Endothelial cell of umbilical vein (primary cell): ENCODE data around the gene RFPL4A. TPM values are rescaled to one million over a fixed set of nuclear protein-coding genes. Genes with fewer than 3 reads are reported as not detected.

Experiments
- BruUV-seq: library from RNA; stranded (reverse); fragments of 400-500 nt; replicated peaks from 2 replicates; lab custom pipeline; 2021; lab: Mats Ljungman, UMichigan
- CTCF ChIA-PET: fragments of 300-600, 350-600 bp; sonication (Branson Sonifier 250); formaldehyde crosslinking; loops from one replicate; lab custom pipeline; 2021; ENCODE audit warnings: antibody characterized with exemption, inconsistent platforms; lab: Charles Lee
- POLR2A ChIA-PET: fragments of 300-600, 350-600 bp; sonication (Branson Sonifier 250); formaldehyde crosslinking; loops from one replicate; lab custom pipeline; 2021; ENCODE audit warnings: antibody characterized with exemption, inconsistent platforms; lab: Charles Lee
- DNase-seq: peaks from one replicate; pipeline ENCODE4 v3.0.0-alpha.2; 2011; ENCODE audit warnings: low read depth, low spot score
- FAIRE-seq: peaks from 2 replicates; lab custom pipeline; 2011; peaks lifted over from hg19 to GRCh38; lab: Jason Lieb, UNC
- H2AFZ ChIP-seq: 2 replicates; pipeline ENCODE4 v1.6.0; 2012; ENCODE audit warnings: low read depth, low read length, control low read depth, inconsistent platforms
- H3K27ac ChIP-seq: 2 replicates; pipeline ENCODE4 v1.5.1; 2011; ENCODE audit warnings: low read depth, mild to moderate bottlenecking, control low read depth, low read length, moderate library complexity; ENCODE audit not compliant: insufficient read depth
- H3K27me3 ChIP-seq, 2 experiments: 2 replicates each; pipeline versions ENCODE4 v1.6.0 to v1.6.1; 2011; ENCODE audit warnings: low read length in 2 of 2, mixed read lengths in 1 of 2; ENCODE audit not compliant: control insufficient read depth in 2 of 2, insufficient read depth in 2 of 2
- H3K36me3 ChIP-seq, 2 experiments: 2 replicates in 1 of 2; 3 replicates in 1 of 2; pipeline ENCODE4 v1.5.1; 2011; ENCODE audit warnings: low read length in 2 of 2, mild to moderate bottlenecking in 1 of 2, moderate library complexity in 1 of 2; ENCODE audit not compliant: control insufficient read depth in 2 of 2, insufficient read depth in 2 of 2; ENCODE audit errors: extremely low read depth in 1 of 2
- H3K4me1 ChIP-seq: 3 replicates; pipeline ENCODE4 v1.5.1; 2011; ENCODE audit warnings: mild to moderate bottlenecking, low read length; ENCODE audit not compliant: control insufficient read depth, insufficient read depth; ENCODE audit errors: extremely low read depth
- H3K4me2 ChIP-seq: 2 replicates; pipeline ENCODE4 v1.6.1; 2011; ENCODE audit warnings: low read length, control low read depth, mixed read lengths; ENCODE audit not compliant: insufficient read depth
- H3K4me3 ChIP-seq, 3 experiments: fragments of 200-600 bp in 1 of 3; sonication (generic), shearing (Covaris generic) in 1 of 3; replicated peaks in 1 of 3; 2 replicates each; pipeline ENCODE4 v1.5.1; 2011 to 2016; ENCODE audit warnings: control low read depth in 3 of 3, low read length in 3 of 3, mild to moderate bottlenecking in 2 of 3, inconsistent platforms in 1 of 3, low read depth in 1 of 3, moderate library complexity in 1 of 3; ENCODE audit not compliant: insufficient read depth in 1 of 3
- H3K79me2 ChIP-seq: 2 replicates; pipeline ENCODE4 v1.6.0; 2012; ENCODE audit warnings: low read length, inconsistent platforms; ENCODE audit not compliant: control insufficient read depth, insufficient read depth
- H3K9ac ChIP-seq: replicated peaks from 2 replicates; pipeline ENCODE3; 2011; ENCODE audit warnings: low read length, control low read depth; ENCODE audit not compliant: insufficient read depth; ENCODE audit errors: extremely low read depth
- H3K9me1 ChIP-seq: replicated peaks from 3 replicates; pipeline ENCODE4 v1.6.0; 2011; ENCODE audit warnings: mild to moderate bottlenecking, low read length; ENCODE audit not compliant: control insufficient read depth, insufficient read depth; ENCODE audit errors: extremely low read depth
- H3K9me3 ChIP-seq: replicated peaks from 2 replicates; pipeline ENCODE4 v1.5.1; 2012; ENCODE audit warnings: low read length, inconsistent platforms; ENCODE audit not compliant: control insufficient read depth, insufficient read depth
- H4K20me1 ChIP-seq: replicated peaks from 2 replicates; pipeline ENCODE3; 2011; ENCODE audit warnings: mild to moderate bottlenecking, low read length; ENCODE audit not compliant: control insufficient read depth, insufficient read depth; ENCODE audit errors: extremely low read depth
- CTCF ChIP-seq, 2 donors: IDR thresholded peaks; 1 replicate in 1 of 2; 2 replicates in 1 of 2; pipeline ENCODE4 v1.5.1; 2011; ENCODE audit warnings: low read length in 2 of 2, mild to moderate bottlenecking in 2 of 2, moderate library complexity in 2 of 2, control low read depth in 1 of 2, inconsistent platforms in 1 of 2, low read depth in 1 of 2; ENCODE audit not compliant: insufficient read depth in 1 of 2; ENCODE audit errors: extremely low read depth in 1 of 2
- EZH2 ChIP-seq: IDR thresholded peaks from 2 replicates; pipeline ENCODE4 v1.6.1; 2012; ENCODE audit warnings: borderline replicate concordance, low read depth, mild to moderate bottlenecking, moderate library complexity, low read length, inconsistent platforms; ENCODE audit not compliant: severe bottlenecking
- FOS ChIP-seq: IDR thresholded peaks from 2 replicates; pipeline ENCODE4 v1.6.1; 2011; ENCODE audit warnings: mild to moderate bottlenecking, low read length, moderate library complexity, borderline replicate concordance; ENCODE audit not compliant: insufficient read depth
- GATA2 ChIP-seq: IDR thresholded peaks from 2 replicates; pipeline ENCODE4 v1.7.0; 2011; ENCODE audit warnings: low read depth, mild to moderate bottlenecking, moderate library complexity, mixed read lengths, low read length; ENCODE audit not compliant: insufficient read length, insufficient read depth
- JUN ChIP-seq: IDR thresholded peaks from 2 replicates; pipeline ENCODE4 v1.6.1; 2011; ENCODE audit warnings: borderline replicate concordance, low read depth; ENCODE audit not compliant: insufficient read length, insufficient read depth
- MAX ChIP-seq: IDR thresholded peaks from 2 replicates; pipeline ENCODE4 v1.6.1; 2011; ENCODE audit not compliant: insufficient read depth, insufficient read length
- MYC ChIP-seq: IDR thresholded peaks from one replicate; pipeline ENCODE4 v1.6.1; 2011; ENCODE audit warnings: mild to moderate bottlenecking, low read depth, low read length
- POLR2A ChIP-seq: IDR thresholded peaks from 2 replicates; pipeline ENCODE4 v1.6.1; 2012; ENCODE audit warnings: low read depth, mild to moderate bottlenecking, control low read depth, low read length
- POLR2AphosphoS5 ChIP-seq: IDR thresholded peaks from 2 replicates; pipeline ENCODE4 v1.6.1; 2012; ENCODE audit warnings: low read depth, mild to moderate bottlenecking, control low read depth, low read length, moderate library complexity; ENCODE audit not compliant: insufficient read depth
- dilution Hi-C: fragments of 300-500 bp; cut with MboI; formaldehyde crosslinking; loops from one replicate; pipeline ENCODE4 v1.15.0; 2019; ENCODE audit warnings: low sequenced_read_pairs; ENCODE audit not compliant: extremely low pct_ligation_motif_present
- intact Hi-C: fragments of 100-400 bp; cut with micrococcal nuclease; formaldehyde crosslinking; loops from one replicate; pipeline ENCODE4 v1.10.0; 2022
- polyA plus RNA-seq, 4 experiments: library from polyadenylated mRNA; depleted of rRNA in 3 of 4; stranded (reverse) in 3 of 4; unstranded in 1 of 4; fragments of >200 nt; gene quantifications; 2 replicates each; pipeline versions ENCODE4 v1.2.1 to v1.2.3, GENCODE V29; 2011 to 2012; ENCODE audit warnings: missing spikeins in 1 of 4
- total RNA-seq: library from RNA; stranded (reverse); gene quantifications from 2 replicates; pipeline ENCODE4 v1.2.3, GENCODE V29; 2021

RFPL4A gene
- total and polyA plus RNA-seq, 2 donors (not counting 3 experiments of a cell fraction or from before 2014, with no cell fraction given): not detected

GRCh38 chr19:55809381-55810058, 50.6 kb downstream of the RFPL4A start:
- POLR2A ChIA-PET: no interaction called here
- FAIRE-seq (peak; percentile 47), DNase-seq (peak; percentile 43)
- Histone ChIP-seq H3K4me1 (no peaks in the 10 kb centered on the region), H3K9ac (no peak overlapping the region), H3K36me3 (no peaks in the 10 kb centered on the region), H3K79me2 (no peaks in the 10 kb centered on the region), H3K27me3 (no peaks in the 10 kb centered on the region), H3K4me2 (no peak overlapping the region), H3K27ac (no peak overlapping the region), H2AFZ (peak overlapping the region; percentile 19), H4K20me1 (no peaks in the 10 kb centered on the region), H3K4me3 (no peak overlapping the region), H3K9me1 (no peaks in the 10 kb centered on the region), H3K9me3 (peaks cover 2% of the 10 kb centered on the region)
- CTCF ChIA-PET: interaction anchor here (0.7 to 6.8 kb wide), 7 partner anchors 106 to 668 kb away, joined by 3 to 86 read pairs (median 4); partner anchors contain the start of gene ZNF784
- no TSS peak for BruUV-seq
- dilution Hi-C loops: no loop called here
- intact Hi-C loops: no loop called here
- TF ChIP-seq GATA2: no peak
- no peak for TF ChIP-seq POLR2AphosphoS5
- no peak for TF ChIP-seq FOS
- no peak for TF ChIP-seq EZH2
- no peak for TF ChIP-seq JUN
- no peak for TF ChIP-seq POLR2A
- peak; percentile 43 for TF ChIP-seq MAX
- peak; percentile 36 to 42 for TF ChIP-seq CTCF (IDR thresholded peaks at IDR 0.05; ENCODE audit: extremely low read depth in 1 of 2, insufficient read depth in 1 of 2, low read depth in 1 of 2, low read length in 2 of 2)
- no peak for TF ChIP-seq MYC
